Sigmoid colon (tissue), 7 donors: ENCODE results near the gene MBNL1. TPM values are rescaled to one million over a fixed set of nuclear protein-coding genes. Genes with fewer than 3 reads are reported as not detected.

Source experiments
- DNase-seq: peaks from one replicate; pipeline ENCODE4 v3.0.0-alpha.2; 2019
- H3K27ac ChIP-seq, 4 donors: fragments of 200-600 bp; sonication (generic); one replicate each; pipeline ENCODE4 v1.5.1; 2016 to 2019; ENCODE audit warnings: mild to moderate bottlenecking in 1 of 4
- H3K27me3 ChIP-seq, 3 donors: fragments of 200-600 bp; sonication (generic); one replicate each; pipeline ENCODE4 v1.5.1; 2019; ENCODE audit warnings: mild to moderate bottlenecking in 1 of 3
- H3K36me3 ChIP-seq, 4 donors: fragments of 200-600 bp; sonication (generic); one replicate each; pipeline ENCODE4 v1.5.1; 2016 to 2019
- H3K4me1 ChIP-seq, 4 donors: fragments of 200-600 bp; sonication (generic); one replicate each; pipeline ENCODE4 v1.5.1; 2017 to 2019
- H3K4me3 ChIP-seq, 4 donors: fragments of 200-600 bp; sonication (generic); one replicate each; pipeline ENCODE4 v1.5.1; 2017 to 2019; ENCODE audit warnings: mild to moderate bottlenecking in 2 of 4, moderate library complexity in 1 of 4
- H3K9me3 ChIP-seq, 4 donors: fragments of 200-600 bp in 3 of 4; sonication (generic) in 3 of 4; one replicate each; pipeline versions ENCODE4 v1.5.1 to v1.6.1; 2013 to 2019
- CTCF ChIP-seq, 4 experiments: fragments of 450-650 bp in 3 of 4; fragments of 200-600 bp in 1 of 4; IDR thresholded peaks; one replicate each; pipeline ENCODE4 v1.5.1; 2016 to 2019; ENCODE audit warnings: antibody characterized with exemption in 4 of 4, mild to moderate bottlenecking in 3 of 4, moderate library complexity in 2 of 4
- EP300 ChIP-seq, 4 donors: sonication (generic); formaldehyde crosslinking; IDR thresholded peaks; one replicate each; pipeline ENCODE4 v1.6.1; 2017; ENCODE audit warnings: antibody characterized with exemption in 4 of 4
- POLR2A ChIP-seq, 2 donors: fragments of 450-650 bp; IDR thresholded peaks; one replicate each; pipeline ENCODE4 v1.6.1; 2016; ENCODE audit warnings: antibody characterized with exemption in 2 of 2, mild to moderate bottlenecking in 2 of 2, moderate library complexity in 2 of 2
- POLR2AphosphoS5 ChIP-seq, 4 donors: sonication (generic); formaldehyde crosslinking; IDR thresholded peaks; one replicate each; pipeline ENCODE4 v1.6.1; 2017; ENCODE audit warnings: antibody characterized with exemption in 4 of 4
- WGBS, 2 donors: extraction: QIAGEN DNeasy Blood & Tissue Kit; methylation state at CpG; one replicate each; pipeline ENCODE4 v1.1.7; 2013; 5-methylcytosine and 5-hydroxymethylcytosine counted together
- intact Hi-C: fragments of 100-400 bp; cut with DNase I; formaldehyde crosslinking; loops from one replicate; pipeline ENCODE4 v1.15.1; 2023
- polyA plus RNA-seq, 3 donors: library from polyadenylated mRNA; stranded (reverse); fragments of 200-250 nt; gene quantifications; one replicate each; pipeline ENCODE4 v1.2.3, GENCODE V29; 2013
- total RNA-seq, 4 donors: library from RNA; depleted of rRNA; stranded (reverse); fragments of >200 nt; gene quantifications; one replicate each; pipeline ENCODE4 v1.1.0, GENCODE V29; 2016
- donor health status: healthy with polysubstance abuse.
- donor health status: Bipolar disorder and iron deficiency.
- donor health status: healthy.

The MBNL1 gene
- total and polyA plus RNA-seq, 7 donors, result 60.5 to 898 (median 602) TPM

DNA sequence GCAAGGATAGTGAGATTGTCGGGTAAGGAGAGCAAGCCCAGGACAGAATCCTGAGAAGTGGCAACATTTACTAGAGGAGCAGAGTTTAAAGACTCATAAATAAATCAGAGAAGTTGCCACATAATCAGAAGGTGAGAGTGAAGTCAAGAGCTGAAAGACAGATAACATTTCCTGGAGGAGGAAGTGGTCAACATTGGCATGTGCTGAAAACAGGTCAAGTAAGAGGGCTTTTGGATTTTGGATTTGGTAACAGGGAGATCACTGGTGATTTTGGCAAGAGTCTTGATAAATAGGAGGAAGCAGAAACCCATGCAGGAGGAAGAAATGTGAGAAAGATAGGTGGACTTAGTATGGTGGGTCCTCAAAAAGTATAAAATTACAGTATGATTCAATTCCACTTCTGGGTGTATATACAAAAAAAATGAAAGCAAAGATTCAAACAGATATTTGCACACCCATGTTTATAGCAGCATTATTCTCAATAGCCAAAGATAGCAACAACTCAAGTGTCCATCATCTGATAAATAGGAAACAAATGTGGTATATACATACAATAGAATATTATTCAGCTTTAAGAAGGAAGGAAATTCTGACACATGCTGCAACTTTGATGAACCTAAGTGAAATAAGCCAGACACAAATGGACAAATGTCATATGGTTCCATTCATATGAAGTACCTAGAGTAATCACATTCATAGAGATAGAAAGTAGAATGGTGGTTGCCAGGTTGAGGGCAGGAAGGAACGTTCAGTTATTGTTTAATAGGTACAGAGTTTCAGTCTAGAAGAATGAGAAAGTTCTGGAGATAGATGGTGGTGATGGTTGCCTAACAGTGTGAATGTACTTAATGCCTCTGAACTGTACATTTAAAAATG lies 27.3 kb upstream of the MBNL1 start:
- peak overlapping the region in 1 of 4 donors; percentile 63 for H3K27ac ChIP-seq
- H3K4me3 ChIP-seq, result no peak overlapping the region
- TF ChIP-seq POLR2A (IDR thresholded peaks at IDR 0.05), result no peak
- TF ChIP-seq EP300 (IDR thresholded peaks at IDR 0.05), result no peak
- TF ChIP-seq POLR2AphosphoS5 (IDR thresholded peaks at IDR 0.05), result no peak
- TF ChIP-seq CTCF (IDR thresholded peaks at IDR 0.05), result no peak
- H3K9me3 ChIP-seq, result no peaks in the 10 kb centered on the region
- peaks cover 4 to 25% (median 12%) of the 10 kb centered on the region in 4 donors for H3K4me1 ChIP-seq
- WGBS, 2 donors, result 46 to 78% methylated on average over 2 of the region's 2 CpGs
- no peaks in the 10 kb centered on the region for H3K36me3 ChIP-seq
- intact Hi-C loops, result no loop called here
- H3K27me3 ChIP-seq, result no peaks in the 10 kb centered on the region
- no peak for DNase-seq

DNA sequence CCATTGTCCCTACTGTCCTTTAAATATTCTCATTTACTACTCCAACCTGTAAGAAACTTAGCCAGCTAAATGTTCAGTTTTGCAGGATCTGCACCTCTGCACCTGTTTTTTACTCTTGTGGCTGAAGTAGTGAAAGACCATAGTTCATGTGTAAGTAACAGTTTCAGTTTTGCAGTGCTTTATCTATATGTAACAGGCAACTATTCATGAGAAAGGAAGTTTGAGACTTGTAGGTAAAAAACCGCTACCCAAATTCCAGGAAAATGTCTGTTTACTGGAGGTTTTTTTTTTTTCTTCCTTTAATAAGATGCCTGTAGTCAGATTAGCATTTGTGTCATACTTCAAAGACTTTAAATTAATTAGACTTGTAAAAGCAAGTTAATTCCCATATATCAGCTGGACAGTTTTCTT lies 25.4 kb upstream of the MBNL1 start:
- Histone ChIP-seq H3K9me3 (no peaks in the 10 kb centered on the region), H3K27me3 (no peaks in the 10 kb centered on the region), H3K4me3 (no peak overlapping the region), H3K27ac (peak overlapping the region in 3 of 4 donors; percentile 13 to 63 (median 53)), H3K36me3 (no peaks in the 10 kb centered on the region), H3K4me1 (peaks cover 4 to 19% (median 12%) of the 10 kb centered on the region in 4 donors)
- no peak for DNase-seq
- TF ChIP-seq POLR2AphosphoS5 (IDR thresholded peaks at IDR 0.05) (no peak), POLR2A (IDR thresholded peaks at IDR 0.05) (no peak), EP300 (IDR thresholded peaks at IDR 0.05) (no peak), CTCF (IDR thresholded peaks at IDR 0.05) (no peak)
- 22 to 44% methylated on average over 1 of the region's 1 CpG for WGBS, 2 donors
- intact Hi-C loops, result no loop called here

DNA sequence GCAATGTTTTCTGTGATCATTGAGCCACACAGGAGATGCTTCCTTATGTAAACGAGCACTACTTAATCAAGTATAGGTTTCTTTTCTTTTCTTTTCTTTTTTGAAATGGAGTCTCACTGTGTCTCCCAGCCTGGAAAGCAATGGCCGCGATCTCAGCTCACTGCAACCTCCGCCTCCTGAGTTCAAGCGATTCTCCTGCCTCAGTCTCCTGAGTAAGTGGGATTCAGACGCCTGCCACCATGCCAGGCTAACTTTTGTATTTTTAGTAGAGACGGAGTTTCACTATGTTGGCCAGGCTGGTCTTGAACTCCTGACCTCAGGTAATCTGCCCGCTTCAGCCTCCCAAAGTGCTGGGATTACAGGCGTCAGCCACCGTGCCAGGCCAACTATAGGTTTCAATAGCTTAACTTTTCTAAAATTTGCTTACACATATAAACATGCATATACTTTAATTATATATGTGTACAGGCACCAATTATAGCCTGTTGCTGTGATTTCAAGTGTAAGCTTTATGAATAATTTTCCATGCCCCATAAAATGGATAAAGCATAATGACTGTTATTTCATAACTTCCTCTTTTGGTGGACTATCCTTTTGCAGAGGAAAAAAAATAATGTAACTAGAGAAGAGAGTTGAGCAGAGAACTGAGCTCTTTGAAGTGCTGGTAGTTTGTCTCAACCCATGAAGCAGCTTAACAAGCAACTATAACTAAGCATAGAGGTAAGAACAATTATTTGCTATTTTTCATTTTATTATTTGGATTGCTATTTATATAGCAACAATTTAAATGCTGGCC lies 24.8 kb upstream of the MBNL1 start:
- TF ChIP-seq POLR2AphosphoS5 (IDR thresholded peaks at IDR 0.05), result no peak
- no peak for TF ChIP-seq EP300 (IDR thresholded peaks at IDR 0.05)
- TF ChIP-seq POLR2A (IDR thresholded peaks at IDR 0.05), result no peak
- no peak for TF ChIP-seq CTCF (IDR thresholded peaks at IDR 0.05)
- H3K27me3 ChIP-seq, result no peaks in the 10 kb centered on the region
- intact Hi-C loops, result no loop called here
- H3K4me3 ChIP-seq, result no peak overlapping the region
- WGBS, 2 donors, result 50 to 86% methylated on average over 10 of the region's 10 CpGs
- H3K27ac ChIP-seq, result peak overlapping the region in 3 of 4 donors; percentile 13 to 63 (median 53)
- no peak for DNase-seq
- H3K9me3 ChIP-seq, result no peaks in the 10 kb centered on the region
- H3K4me1 ChIP-seq, result peaks cover 4 to 19% (median 12%) of the 10 kb centered on the region in 4 donors
- no peaks in the 10 kb centered on the region for H3K36me3 ChIP-seq

DNA sequence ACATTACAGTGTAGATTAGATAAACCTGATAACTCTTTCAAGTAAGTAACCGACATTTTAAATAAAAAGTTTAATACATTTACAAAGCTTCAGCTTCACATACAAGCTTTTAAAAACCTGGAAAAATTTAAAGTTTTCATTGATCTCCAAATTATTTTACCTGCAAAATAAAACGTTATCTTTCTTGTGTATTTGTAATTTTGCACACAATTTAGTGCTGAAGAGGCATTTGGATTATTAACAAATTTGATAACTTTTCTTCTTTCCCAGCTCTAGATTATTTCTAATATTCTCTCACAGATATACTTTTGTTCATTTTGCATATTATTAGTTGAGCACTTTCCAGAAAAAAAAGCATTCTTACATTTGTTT lies 24.2 kb upstream of the MBNL1 start:
- H3K27ac ChIP-seq, result no peak overlapping the region
- intact Hi-C loops, result no loop called here
- no peak for TF ChIP-seq CTCF (IDR thresholded peaks at IDR 0.05)
- TF ChIP-seq POLR2A (IDR thresholded peaks at IDR 0.05), result no peak
- TF ChIP-seq EP300 (IDR thresholded peaks at IDR 0.05), result no peak
- no peak for TF ChIP-seq POLR2AphosphoS5 (IDR thresholded peaks at IDR 0.05)
- no peak for DNase-seq
- WGBS, 2 donors, result 41 to 64% methylated on average over 2 of the region's 2 CpGs
- peaks cover 4 to 19% (median 12%) of the 10 kb centered on the region in 4 donors for H3K4me1 ChIP-seq
- H3K36me3 ChIP-seq, result no peaks in the 10 kb centered on the region
- H3K27me3 ChIP-seq, result no peaks in the 10 kb centered on the region
- no peak overlapping the region for H3K4me3 ChIP-seq
- H3K9me3 ChIP-seq, result no peaks in the 10 kb centered on the region
